Skeletal muscle tissue (tissue), 4 donors: ENCODE data around the gene PPP1R7. TPM values are rescaled to one million over a fixed set of nuclear protein-coding genes. Genes with fewer than 3 reads are reported as not detected.

Experiments
- H3K27ac ChIP-seq: one replicate; pipeline ENCODE4 v1.7.0; 2013; ENCODE audit warnings: mild to moderate bottlenecking, low read depth, low read length, inconsistent platforms
- H3K27me3 ChIP-seq, 3 donors: one replicate each; pipeline ENCODE4 v1.7.0; 2013; ENCODE audit warnings: low read length in 3 of 3; ENCODE audit not compliant: control insufficient read depth in 3 of 3, insufficient read depth in 3 of 3
- H3K36me3 ChIP-seq, 3 donors: one replicate each; pipeline ENCODE4 v1.7.0; 2013; ENCODE audit warnings: low read length in 3 of 3; ENCODE audit not compliant: control insufficient read depth in 3 of 3, insufficient read depth in 3 of 3
- H3K4me1 ChIP-seq, 3 donors: one replicate each; pipeline ENCODE4 v1.7.0; 2013; ENCODE audit warnings: low read length in 3 of 3, mild to moderate bottlenecking in 3 of 3; ENCODE audit not compliant: control insufficient read depth in 3 of 3, insufficient read depth in 3 of 3
- H3K4me3 ChIP-seq, 3 donors: one replicate each; pipeline ENCODE4 v1.7.0; 2013; ENCODE audit warnings: low read length in 3 of 3
- H3K9ac ChIP-seq, 3 donors: one replicate each; pipeline ENCODE4 v1.7.0; 2013; ENCODE audit warnings: low read length in 3 of 3, mild to moderate bottlenecking in 3 of 3, moderate library complexity in 2 of 3, low read depth in 1 of 3
- H3K9me3 ChIP-seq, 3 donors: one replicate each; pipeline ENCODE4 v1.7.0; 2013; ENCODE audit warnings: low read length in 3 of 3; ENCODE audit not compliant: control insufficient read depth in 3 of 3
- total RNA-seq: library from RNA; depleted of rRNA; stranded (reverse); fragments of >200 nt; gene quantifications from one replicate; pipeline ENCODE4 v1.2.3, GENCODE V29; 2014
- donor health status: Osteomylitis.

Gene PPP1R7
- total RNA-seq, 1 donor from 2014 or later: 44.4 TPM

- no peaks in the 10 kb centered on the region for H3K9me3 ChIP-seq
- no peak overlapping the region for H3K9ac ChIP-seq
- no peak overlapping the region for H3K4me3 ChIP-seq
- H3K27ac ChIP-seq: no peak overlapping the region
- no peaks in the 10 kb centered on the region for H3K4me1 ChIP-seq
- peaks cover 0 to 4% (median 0%) of the 10 kb centered on the region in 3 donors for H3K27me3 ChIP-seq
- H3K36me3 ChIP-seq: peaks cover 17 to 33% (median 23%) of the 10 kb centered on the region in 3 donors
Observed at GRCh38 chr2:241182126-241182525, 31.9 kb downstream of the PPP1R7 start.

GRCh38 chr2:241182531-241183133 is 32.4 kb downstream of the PPP1R7 start:
- Histone ChIP-seq H3K36me3 (peaks cover 16 to 32% (median 23%) of the 10 kb centered on the region in 3 donors), H3K9ac (no peak overlapping the region), H3K4me3 (no peak overlapping the region), H3K27me3 (peaks cover 0 to 7% (median 0%) of the 10 kb centered on the region in 3 donors), H3K27ac (no peak overlapping the region), H3K9me3 (no peaks in the 10 kb centered on the region), H3K4me1 (no peaks in the 10 kb centered on the region)

GRCh38 chr2:241183221-241183620 is 33.0 kb downstream of the PPP1R7 start:
- H3K4me3 ChIP-seq: no peak overlapping the region
- no peak overlapping the region for H3K27ac ChIP-seq
- no peaks in the 10 kb centered on the region for H3K4me1 ChIP-seq
- peaks cover 12 to 26% (median 23%) of the 10 kb centered on the region in 3 donors for H3K36me3 ChIP-seq
- H3K9ac ChIP-seq: no peak overlapping the region
- H3K27me3 ChIP-seq: peaks cover 0 to 7% (median 0%) of the 10 kb centered on the region in 3 donors
- H3K9me3 ChIP-seq: no peaks in the 10 kb centered on the region

- no peak overlapping the region for H3K27ac ChIP-seq
- H3K27me3 ChIP-seq: peaks cover 0 to 12% (median 0%) of the 10 kb centered on the region in 3 donors
Observed at GRCh38 chr2:241184901-241185300, 34.6 kb downstream of the PPP1R7 start.

GRCh38 chr2:241185961-241186360 is 35.7 kb downstream of the PPP1R7 start:
- H3K4me1 ChIP-seq: no peaks in the 10 kb centered on the region
- H3K27ac ChIP-seq: no peak overlapping the region
- peaks cover 12 to 14% (median 12%) of the 10 kb centered on the region in 3 donors for H3K36me3 ChIP-seq
- no peak overlapping the region for H3K9ac ChIP-seq
- no peaks in the 10 kb centered on the region for H3K9me3 ChIP-seq
- no peak overlapping the region for H3K4me3 ChIP-seq
- H3K27me3 ChIP-seq: peaks cover 0 to 12% (median 0%) of the 10 kb centered on the region in 3 donors

More at GRCh38 chr2:241184901-241185300, 34.6 kb downstream of the PPP1R7 start:
- H3K4me1 ChIP-seq: no peaks in the 10 kb centered on the region
- no peak overlapping the region for H3K9ac ChIP-seq
- H3K4me3 ChIP-seq: no peak overlapping the region
- H3K36me3 ChIP-seq: peaks cover 12 to 16% (median 14%) of the 10 kb centered on the region in 3 donors
- no peaks in the 10 kb centered on the region for H3K9me3 ChIP-seq

GRCh38 chr2:241187101-241187917 is 37.0 kb downstream of the PPP1R7 start:
- Histone ChIP-seq H3K4me1 (no peaks in the 10 kb centered on the region), H3K27ac (no peak overlapping the region), H3K4me3 (no peak overlapping the region), H3K27me3 (peaks cover 0 to 12% (median 0%) of the 10 kb centered on the region in 3 donors), H3K36me3 (peaks cover 8 to 10% (median 9%) of the 10 kb centered on the region in 3 donors), H3K9me3 (no peaks in the 10 kb centered on the region), H3K9ac (no peak overlapping the region)

- Histone ChIP-seq H3K4me1 (no peaks in the 10 kb centered on the region), H3K9ac (no peak overlapping the region), H3K4me3 (no peak overlapping the region), H3K27ac (no peak overlapping the region), H3K36me3 (peaks cover 3 to 6% (median 4%) of the 10 kb centered on the region in 3 donors), H3K9me3 (no peaks in the 10 kb centered on the region), H3K27me3 (peaks cover 0 to 12% (median 0%) of the 10 kb centered on the region in 3 donors)
Observed at GRCh38 chr2:241187918-241188234, 37.6 kb downstream of the PPP1R7 start.

- H3K4me1 ChIP-seq: no peaks in the 10 kb centered on the region
- H3K4me3 ChIP-seq: no peak within 1 kb of the TSS
- no peak within 1 kb of the TSS for H3K27ac ChIP-seq
- H3K9me3 ChIP-seq: no peaks in the 10 kb centered on the region
- peaks cover 0 to under 1% (median 0%) of the 10 kb centered on the region in 3 donors for H3K36me3 ChIP-seq
- no peak within 1 kb of the TSS for H3K9ac ChIP-seq
- peaks cover 0 to 12% (median 0%) of the 10 kb centered on the region in 3 donors for H3K27me3 ChIP-seq
Observed at GRCh38 chr2:241188361-241189092, 38.3 kb downstream of the PPP1R7 start, which contains the start of gene ANO7. Gene ANO7, plus strand, starts transcription at chr2:241188677. Its CDS starts 1,387 bp downstream, at chr2:241190064.

- Histone ChIP-seq H3K9ac (no peak overlapping the region), H3K4me3 (no peak overlapping the region), H3K27ac (no peak overlapping the region), H3K4me1 (no peaks in the 10 kb centered on the region), H3K36me3 (no peaks in the 10 kb centered on the region), H3K9me3 (no peaks in the 10 kb centered on the region), H3K27me3 (peaks cover 0 to 12% (median 0%) of the 10 kb centered on the region in 3 donors)
Observed at GRCh38 chr2:241189093-241189855, 39.0 kb downstream of the PPP1R7 start.
